ENCODE measurements around the gene KRTAP13-2. TPM values are rescaled to one million over a fixed set of nuclear protein-coding genes. Genes with fewer than 3 reads are reported as not detected.

Gene KRTAP13-2
- total and polyA plus RNA-seq, 9 donors: not detected

DNA sequence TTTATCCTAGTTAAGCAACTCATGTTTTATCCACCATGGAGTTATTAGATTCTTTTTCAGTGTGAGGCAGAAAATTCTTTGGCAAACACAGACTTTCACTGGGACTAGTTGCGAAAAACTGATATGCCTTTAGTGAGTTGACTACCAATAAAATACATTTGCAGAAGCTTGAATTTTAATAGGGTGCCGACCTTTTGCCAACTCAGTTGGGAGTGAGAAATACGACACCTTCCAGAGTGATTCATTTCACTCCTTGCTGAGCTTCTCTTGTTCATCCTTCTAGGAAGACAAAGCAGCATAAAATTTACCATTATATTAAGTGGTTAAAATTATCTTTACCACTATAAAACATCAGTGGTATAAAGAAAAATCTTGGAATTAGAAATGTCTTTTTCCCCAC is 22.5 kb downstream of the KRTAP13-2 start:
- DNase-seq: peak; percentile 30
- Histone ChIP-seq H3K4me1 (ENCODE audit: control insufficient read depth, insufficient read depth, low read length) (no peaks in the 10 kb centered on the region), H3K27me3 (ENCODE audit: control insufficient read depth, insufficient read depth, low read length) (no peaks in the 10 kb centered on the region), H3K9me3 (replicated peaks; ENCODE audit: control insufficient read depth, low read depth, low read length) (peaks cover 7% of the 10 kb centered on the region), H3K36me3 (ENCODE audit: control insufficient read depth, insufficient read depth, low read length) (no peaks in the 10 kb centered on the region), H3K4me3 (ENCODE audit: low read length) (no peak overlapping the region), H3K27ac (ENCODE audit: low read length) (no peak overlapping the region)
- no CpG with 5 or more reads among the region's 3 CpGs for WGBS (ENCODE audit: insufficient coverage)

DNA sequence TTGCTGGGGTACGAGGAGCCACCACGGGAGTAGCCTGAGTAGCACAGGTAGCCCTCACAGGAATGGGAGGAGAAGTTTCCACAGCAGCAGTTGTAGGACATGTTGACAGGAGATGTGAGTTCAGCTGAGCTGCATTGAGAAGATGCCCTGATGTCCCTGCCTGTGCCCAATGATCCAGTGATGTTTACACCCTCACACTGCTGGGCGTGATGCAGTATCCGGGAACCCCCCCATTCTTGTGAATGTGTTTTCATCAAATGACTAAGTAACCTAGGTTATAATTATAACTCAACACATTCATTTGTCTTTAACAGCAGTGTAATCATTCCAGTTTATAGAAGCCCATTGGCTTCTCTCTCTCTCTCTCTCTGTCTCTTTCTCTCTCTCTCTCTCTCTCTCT is 23.6 kb downstream of the KRTAP13-2 start, which contains the start of gene KRTAP23-1:
TSS of gene KRTAP23-1 (minus strand) at position 101 of the 400 bp plus-strand sequence. CDS start at position 101, 0 bp downstream.
- WGBS (ENCODE audit: insufficient coverage): 70% methylated on average over 2 of the region's 4 CpGs
- Histone ChIP-seq H3K27ac (ENCODE audit: low read length) (no peak within 1 kb of the TSS), H3K4me3 (ENCODE audit: low read length) (no peak within 1 kb of the TSS), H3K27me3 (ENCODE audit: control insufficient read depth, insufficient read depth, low read length) (no peaks in the 10 kb centered on the region), H3K36me3 (ENCODE audit: control insufficient read depth, insufficient read depth, low read length) (no peaks in the 10 kb centered on the region), H3K9me3 (replicated peaks; ENCODE audit: control insufficient read depth, low read depth, low read length) (peaks cover 7% of the 10 kb centered on the region), H3K4me1 (ENCODE audit: control insufficient read depth, insufficient read depth, low read length) (no peaks in the 10 kb centered on the region)
- no peak for DNase-seq

DNA sequence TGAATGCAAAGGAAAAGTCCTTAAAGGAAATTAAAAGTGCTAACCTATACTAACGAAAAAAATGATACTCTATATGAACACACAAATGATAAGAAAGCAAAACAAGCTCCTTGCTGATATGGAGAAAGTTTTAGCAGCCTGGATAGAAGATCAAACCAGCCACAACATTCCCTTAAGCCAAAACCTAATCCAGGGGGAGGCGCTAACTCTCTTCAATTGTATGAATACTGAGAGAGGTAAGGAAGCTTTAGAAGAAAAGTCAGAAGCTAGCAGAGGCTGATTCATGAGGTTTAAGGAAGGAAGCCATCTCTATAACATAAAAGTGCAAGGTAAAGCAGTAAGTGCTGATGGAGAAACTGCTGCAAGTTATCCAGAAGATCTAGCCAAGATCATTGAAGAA is 27.1 kb downstream of the KRTAP13-2 start:
- Histone ChIP-seq H3K9me3 (replicated peaks; ENCODE audit: control insufficient read depth, low read depth, low read length) (peaks cover 7% of the 10 kb centered on the region), H3K4me3 (ENCODE audit: low read length) (no peak overlapping the region), H3K27me3 (ENCODE audit: control insufficient read depth, insufficient read depth, low read length) (no peaks in the 10 kb centered on the region), H3K4me1 (ENCODE audit: control insufficient read depth, insufficient read depth, low read length) (no peaks in the 10 kb centered on the region), H3K36me3 (ENCODE audit: control insufficient read depth, insufficient read depth, low read length) (no peaks in the 10 kb centered on the region), H3K27ac (ENCODE audit: low read length) (no peak overlapping the region)
- DNase-seq: no peak
- WGBS (ENCODE audit: insufficient coverage): no CpG with 5 or more reads among the region's 2 CpGs

DNA sequence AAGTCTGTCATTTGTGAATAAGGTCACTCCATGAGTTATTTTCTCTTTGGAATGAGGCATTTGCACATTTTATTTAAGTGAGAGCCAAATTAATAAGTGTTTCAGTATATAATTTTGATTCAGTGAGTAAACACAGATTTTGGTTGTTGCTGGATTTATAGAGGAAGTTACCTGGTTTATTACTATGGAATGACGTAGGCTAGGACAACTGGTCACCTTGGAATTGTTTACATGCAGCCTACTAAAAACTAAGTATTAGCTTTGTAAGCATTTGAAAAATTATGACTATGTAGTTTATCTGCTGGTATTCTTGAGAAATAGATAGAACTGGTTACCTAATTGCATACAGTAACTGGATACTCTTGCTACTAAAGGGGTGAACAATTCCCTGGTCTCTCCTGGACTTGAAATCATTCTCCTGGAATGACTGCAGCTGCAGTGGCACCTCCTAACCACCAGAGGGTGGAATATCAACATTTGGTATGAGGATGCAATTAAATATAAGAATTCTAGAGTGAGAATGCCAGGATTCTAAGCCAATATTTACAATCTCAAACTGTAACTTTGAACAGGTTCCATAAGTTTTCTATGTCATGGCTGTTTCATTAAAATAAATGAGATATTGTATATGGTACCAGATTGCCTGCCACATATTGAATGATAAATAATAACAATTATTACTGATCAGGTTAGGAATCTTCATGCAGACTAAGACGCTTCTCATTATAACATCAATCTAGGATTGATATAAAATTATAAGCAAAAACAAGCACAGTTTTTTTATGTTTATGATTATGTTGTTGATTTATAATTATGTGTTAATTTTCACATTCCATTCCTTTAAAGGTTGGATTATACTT is 31.1 kb downstream of the KRTAP13-2 start:
- Histone ChIP-seq H3K9me3 (replicated peaks; ENCODE audit: control insufficient read depth, low read depth, low read length) (peaks cover 7% of the 10 kb centered on the region), H3K27me3 (ENCODE audit: control insufficient read depth, insufficient read depth, low read length) (no peaks in the 10 kb centered on the region), H3K4me3 (ENCODE audit: low read length) (no peak overlapping the region), H3K27ac (ENCODE audit: low read length) (no peak overlapping the region), H3K36me3 (ENCODE audit: control insufficient read depth, insufficient read depth, low read length) (no peaks in the 10 kb centered on the region), H3K4me1 (ENCODE audit: control insufficient read depth, insufficient read depth, low read length) (no peaks in the 10 kb centered on the region)
- DNase-seq: peak; percentile 14
- no CpG with 5 or more reads among the region's 2 CpGs for WGBS (ENCODE audit: insufficient coverage)

DNA sequence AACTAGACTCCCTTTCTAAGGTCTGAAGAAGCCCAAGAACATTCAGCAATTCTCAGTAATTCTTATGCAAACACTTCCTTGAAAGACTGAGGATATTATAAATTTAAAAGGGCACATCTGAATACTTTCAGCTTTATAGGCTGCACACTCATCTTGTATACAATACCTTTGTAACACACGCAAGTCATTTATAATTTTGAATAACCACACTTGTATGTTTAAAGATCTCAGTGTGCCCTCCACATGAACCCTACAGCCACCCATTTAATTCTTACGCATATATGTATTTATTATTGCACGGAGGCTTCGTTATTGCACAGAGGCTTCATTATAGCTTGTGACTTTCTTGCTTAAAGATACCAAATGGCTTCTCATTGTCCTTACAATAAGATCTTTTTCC is 33.4 kb downstream of the KRTAP13-2 start:
- no peak for DNase-seq
- H3K4me1 ChIP-seq (ENCODE audit: control insufficient read depth, insufficient read depth, low read length): no peaks in the 10 kb centered on the region
- no peaks in the 10 kb centered on the region for H3K27me3 ChIP-seq (ENCODE audit: control insufficient read depth, insufficient read depth, low read length)
- H3K9me3 ChIP-seq (replicated peaks; ENCODE audit: control insufficient read depth, low read depth, low read length): no peaks in the 10 kb centered on the region
- no peak overlapping the region for H3K27ac ChIP-seq (ENCODE audit: low read length)
- 89% methylated on average over 3 of the region's 4 CpGs for WGBS (ENCODE audit: insufficient coverage)
- H3K4me3 ChIP-seq (ENCODE audit: low read length): no peak overlapping the region
- no peaks in the 10 kb centered on the region for H3K36me3 ChIP-seq (ENCODE audit: control insufficient read depth, insufficient read depth, low read length)

DNA sequence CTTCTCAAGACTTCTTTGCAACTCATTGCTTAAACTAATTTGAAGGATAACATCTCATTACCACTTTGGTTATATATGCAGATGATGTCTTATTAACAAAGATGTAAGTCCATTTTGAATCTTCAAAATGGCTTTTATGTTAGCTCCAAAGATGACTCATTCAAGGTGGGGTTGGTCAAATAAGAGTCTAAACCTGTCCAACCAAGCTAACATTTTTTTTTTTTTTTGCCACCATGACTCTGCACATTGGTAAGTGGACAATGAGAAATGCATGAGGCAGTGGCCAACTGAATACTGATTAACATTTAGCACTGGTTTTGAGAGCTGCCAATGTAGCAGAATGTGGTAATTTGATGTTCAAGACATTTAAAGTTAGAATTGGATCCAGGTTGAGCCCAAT is 34.3 kb downstream of the KRTAP13-2 start:
- Histone ChIP-seq H3K27me3 (ENCODE audit: control insufficient read depth, insufficient read depth, low read length) (no peaks in the 10 kb centered on the region), H3K4me3 (ENCODE audit: low read length) (no peak overlapping the region), H3K4me1 (ENCODE audit: control insufficient read depth, insufficient read depth, low read length) (no peaks in the 10 kb centered on the region), H3K9me3 (replicated peaks; ENCODE audit: control insufficient read depth, low read depth, low read length) (no peaks in the 10 kb centered on the region), H3K36me3 (ENCODE audit: control insufficient read depth, insufficient read depth, low read length) (no peaks in the 10 kb centered on the region), H3K27ac (ENCODE audit: low read length) (no peak overlapping the region)
- DNase-seq: no peak

DNA sequence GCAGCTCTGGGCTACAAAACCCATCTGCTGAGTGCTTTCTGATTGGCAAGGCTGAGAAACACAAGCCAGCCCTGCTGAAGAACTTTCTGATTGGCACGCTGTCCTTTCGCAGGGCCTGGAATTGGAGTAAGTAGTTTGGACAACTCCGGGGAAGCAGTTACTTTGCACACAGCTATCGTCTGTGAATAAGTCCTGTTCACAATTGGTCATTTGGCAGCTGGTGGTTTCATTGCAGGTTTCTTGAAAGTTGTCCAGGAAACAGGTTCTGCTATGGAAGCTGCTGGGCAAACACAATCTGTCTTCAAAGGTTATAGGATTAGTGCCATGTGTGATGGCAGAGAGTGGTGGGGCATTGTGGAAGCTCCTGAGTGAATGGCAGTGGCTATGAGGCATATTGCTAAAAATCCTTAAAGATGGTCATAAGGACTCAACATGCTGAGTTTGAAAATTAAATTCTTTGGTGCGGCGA is 34.8 kb downstream of the KRTAP13-2 start, which contains the start of gene KRTAP27-1:
TSS of gene KRTAP27-1 (minus strand) at position 419 of the 469 bp plus-strand sequence. CDS start at position 393, 26 bp downstream.
- Histone ChIP-seq H3K4me1 (ENCODE audit: control insufficient read depth, insufficient read depth, low read length) (no peaks in the 10 kb centered on the region), H3K27me3 (ENCODE audit: control insufficient read depth, insufficient read depth, low read length) (no peaks in the 10 kb centered on the region), H3K4me3 (ENCODE audit: low read length) (no peak within 1 kb of the TSS), H3K9me3 (replicated peaks; ENCODE audit: control insufficient read depth, low read depth, low read length) (no peaks in the 10 kb centered on the region), H3K27ac (ENCODE audit: low read length) (no peak within 1 kb of the TSS), H3K36me3 (ENCODE audit: control insufficient read depth, insufficient read depth, low read length) (no peaks in the 10 kb centered on the region)
- DNase-seq: no peak
- WGBS (ENCODE audit: insufficient coverage): 85% methylated on average over 5 of the region's 6 CpGs

DNA sequence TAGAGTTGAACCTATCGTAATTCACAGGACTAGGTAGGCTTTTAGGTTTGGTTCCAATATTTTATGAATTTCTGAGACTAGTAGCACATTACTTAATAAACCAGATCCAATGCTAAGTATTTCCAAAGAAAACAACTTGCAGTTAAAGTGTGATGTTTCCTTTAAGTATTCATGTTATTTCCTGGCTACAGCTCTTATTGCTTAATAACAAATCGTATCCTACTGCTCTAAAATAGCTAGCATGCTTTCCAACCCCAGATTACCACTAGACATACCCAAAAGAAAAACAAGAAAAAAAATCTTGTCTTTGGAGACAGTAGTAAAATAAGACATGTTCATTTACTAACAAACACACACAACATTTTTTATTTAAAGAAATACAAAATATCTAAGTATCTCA is 35.5 kb downstream of the KRTAP13-2 start:
- no peaks in the 10 kb centered on the region for H3K36me3 ChIP-seq (ENCODE audit: control insufficient read depth, insufficient read depth, low read length)
- H3K9me3 ChIP-seq (replicated peaks; ENCODE audit: control insufficient read depth, low read depth, low read length): no peaks in the 10 kb centered on the region
- no peaks in the 10 kb centered on the region for H3K27me3 ChIP-seq (ENCODE audit: control insufficient read depth, insufficient read depth, low read length)
- WGBS (ENCODE audit: insufficient coverage): no CpG with 5 or more reads among the region's 2 CpGs
- peak; percentile 24 for DNase-seq
- H3K27ac ChIP-seq (ENCODE audit: low read length): no peak overlapping the region
- no peaks in the 10 kb centered on the region for H3K4me1 ChIP-seq (ENCODE audit: control insufficient read depth, insufficient read depth, low read length)
- no peak overlapping the region for H3K4me3 ChIP-seq (ENCODE audit: low read length)

DNA sequence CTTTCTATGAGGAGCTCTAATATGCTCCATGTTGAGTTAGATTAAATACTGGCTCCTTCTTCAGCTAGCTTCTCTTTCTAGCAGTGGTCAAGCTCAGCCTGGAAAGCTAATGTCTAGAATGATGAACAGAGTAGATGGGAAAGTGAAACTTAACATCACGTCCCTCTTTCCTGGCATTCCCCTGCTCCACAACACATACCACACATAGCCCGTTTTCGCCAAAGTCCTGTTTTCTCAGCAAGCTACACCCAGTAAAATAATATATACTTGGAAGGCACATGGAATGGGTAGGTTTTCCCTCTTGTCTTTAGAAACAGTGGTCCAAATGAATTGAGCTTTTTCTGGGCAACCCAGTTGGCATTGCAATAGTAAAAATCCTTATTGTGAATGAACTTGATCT is 38.3 kb downstream of the KRTAP13-2 start:
- no peaks in the 10 kb centered on the region for H3K36me3 ChIP-seq (ENCODE audit: control insufficient read depth, insufficient read depth, low read length)
- WGBS (ENCODE audit: insufficient coverage): no CpG with 5 or more reads among the region's 3 CpGs

DNA sequence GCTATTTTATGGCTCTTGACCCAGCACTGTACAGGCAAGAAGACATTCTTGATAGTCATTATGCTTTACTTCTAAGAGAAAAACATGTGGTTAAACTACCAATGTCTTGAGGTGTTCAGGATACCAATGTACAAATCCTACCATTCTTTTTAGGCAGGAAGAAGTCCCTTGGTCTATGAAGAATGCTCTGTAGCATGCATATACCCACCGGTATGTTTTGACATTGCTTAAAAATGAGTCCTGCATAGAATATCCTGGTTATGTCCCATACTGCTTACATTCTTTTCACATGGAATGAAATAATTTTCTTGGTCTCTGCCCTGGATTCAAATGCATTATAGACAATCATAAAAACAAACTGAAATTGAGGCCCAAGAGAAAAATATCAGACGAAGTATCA is 39.4 kb downstream of the KRTAP13-2 start:
- no CpG with 5 or more reads among the region's 2 CpGs for WGBS (ENCODE audit: insufficient coverage)
- Histone ChIP-seq H3K27me3 (ENCODE audit: control insufficient read depth, insufficient read depth, low read length) (no peaks in the 10 kb centered on the region), H3K4me1 (ENCODE audit: control insufficient read depth, insufficient read depth, low read length) (no peaks in the 10 kb centered on the region), H3K4me3 (ENCODE audit: low read length) (no peak overlapping the region), H3K27ac (ENCODE audit: low read length) (no peak overlapping the region), H3K36me3 (ENCODE audit: control insufficient read depth, insufficient read depth, low read length) (no peaks in the 10 kb centered on the region), H3K9me3 (replicated peaks; ENCODE audit: control insufficient read depth, low read depth, low read length) (no peaks in the 10 kb centered on the region)
- DNase-seq: no peak

More for the DNA sequence above, 38.3 kb downstream of the KRTAP13-2 start:
- Histone ChIP-seq H3K27me3 (ENCODE audit: control insufficient read depth, insufficient read depth, low read length) (no peaks in the 10 kb centered on the region), H3K4me1 (ENCODE audit: control insufficient read depth, insufficient read depth, low read length) (no peaks in the 10 kb centered on the region), H3K9me3 (replicated peaks; ENCODE audit: control insufficient read depth, low read depth, low read length) (no peaks in the 10 kb centered on the region), H3K27ac (ENCODE audit: low read length) (no peak overlapping the region), H3K4me3 (ENCODE audit: low read length) (no peak overlapping the region)
- DNase-seq: no peak
